T-helper 17 cell (primary cell): ENCODE data around the gene GUCY1A1. TPM values are rescaled to one million over a fixed set of nuclear protein-coding genes. Genes with fewer than 3 reads are reported as not detected.

Experiments
- ATAC-seq: fragments of 150-1000 bp; cut with Tn5 transposase; 2 replicates; pipeline ENCODE4 v1.10.0; 2021; ENCODE audit warnings: mild to moderate bottlenecking, moderate library complexity
- DNase-seq, 3 donors: peaks; one replicate each; pipeline versions ENCODE4 v3.0.0 to v3.0.0-alpha.2; 2020 to 2021
- H3K9me3 ChIP-seq: one replicate; pipeline ENCODE4 v1.7.0; 2013; ENCODE audit warnings: low read length, mild to moderate bottlenecking; ENCODE audit not compliant: control insufficient read depth, poor library complexity, severe bottlenecking
- H3K27ac Mint-ChIP-seq: one replicate; pipeline ENCODE4 v1.8.0; 2022; ENCODE audit warnings: mild to moderate bottlenecking, moderate library complexity, mixed read lengths
- H3K27me3 Mint-ChIP-seq: one replicate; pipeline ENCODE4 v1.8.0; 2022; ENCODE audit warnings: mixed read lengths
- H3K36me3 Mint-ChIP-seq: one replicate; pipeline ENCODE4 v1.8.0; 2022; ENCODE audit warnings: low read depth, mixed read lengths
- H3K4me1 Mint-ChIP-seq: one replicate; pipeline ENCODE4 v1.8.0; 2022; ENCODE audit warnings: mild to moderate bottlenecking, mixed read lengths
- H3K4me3 Mint-ChIP-seq: one replicate; pipeline ENCODE4 v1.8.0; 2022; ENCODE audit warnings: mild to moderate bottlenecking, moderate library complexity, mixed read lengths
- total RNA-seq, 4 donors: library from RNA in 2 of 4; stranded (reverse) in 2 of 4; gene quantifications; one replicate each; pipeline ENCODE4 v1.2.3 and lab custom pipeline; 2022 to 2026

GUCY1A1 gene
- total RNA-seq (10 to 100 TPM in 1 of 2 donors, under 1 TPM in 1; 0.85 to 14.1 TPM), total RNA-seq (lab: John Stamatoyannopoulos, UW) (0 to 0.35 reads per million in 2 donors)

GRCh38 chr4:155666344-155667221 is at the start of gene GUCY1A1:
Gene GUCY1A1 (plus strand): TSS chr4:155666848. CDS start chr4:155696868, 30,020 bp downstream.
- peaks cover 3% of the 10 kb centered on the region for H3K36me3 Mint-ChIP-seq
- no peaks in the 10 kb centered on the region for H3K9me3 ChIP-seq
- no peak for DNase-seq
- peak within 1 kb of the TSS; percentile 84 for H3K4me3 Mint-ChIP-seq
- ATAC-seq, result no peak
- no peak within 1 kb of the TSS for H3K27ac Mint-ChIP-seq
- H3K27me3 Mint-ChIP-seq, result peaks cover 59% of the 10 kb centered on the region
- H3K4me1 Mint-ChIP-seq, result peaks cover 7% of the 10 kb centered on the region

- Mint-ChIP-seq H3K27ac (no peak overlapping the region), H3K4me3 (no peak overlapping the region), H3K4me1 (no peaks in the 10 kb centered on the region), H3K27me3 (peaks cover 14% of the 10 kb centered on the region), H3K36me3 (no peaks in the 10 kb centered on the region)
- DNase-seq, result no peak
- no peaks in the 10 kb centered on the region for H3K9me3 ChIP-seq
- no peak for ATAC-seq
Measured at GRCh38 chr4:155617296-155617695, 49.4 kb upstream of the GUCY1A1 start.

- no peaks in the 10 kb centered on the region for H3K36me3 Mint-ChIP-seq
- H3K4me1 Mint-ChIP-seq, result no peaks in the 10 kb centered on the region
- no peak overlapping the region for H3K27ac Mint-ChIP-seq
- ATAC-seq (no peak), DNase-seq (no peak)
- H3K9me3 ChIP-seq, result no peaks in the 10 kb centered on the region
- H3K4me3 Mint-ChIP-seq, result no peak overlapping the region
- H3K27me3 Mint-ChIP-seq, result peaks cover 13% of the 10 kb centered on the region
Measured at GRCh38 chr4:155618183-155618838, 48.3 kb upstream of the GUCY1A1 start.

GRCh38 chr4:155620637-155621036 is 46.0 kb upstream of the GUCY1A1 start:
- Mint-ChIP-seq H3K27me3 (peaks cover 6% of the 10 kb centered on the region), H3K27ac (no peak overlapping the region), H3K4me1 (no peaks in the 10 kb centered on the region), H3K4me3 (no peak overlapping the region), H3K36me3 (no peaks in the 10 kb centered on the region)
- DNase-seq (no peak), ATAC-seq (no peak)
- no peaks in the 10 kb centered on the region for H3K9me3 ChIP-seq

GRCh38 chr4:155624478-155624877 is 42.2 kb upstream of the GUCY1A1 start:
- no peaks in the 10 kb centered on the region for H3K9me3 ChIP-seq
- H3K4me3 Mint-ChIP-seq, result no peak overlapping the region
- DNase-seq (no peak), ATAC-seq (no peak)
- H3K36me3 Mint-ChIP-seq, result no peaks in the 10 kb centered on the region
- H3K27me3 Mint-ChIP-seq, result no peaks in the 10 kb centered on the region
- no peak overlapping the region for H3K27ac Mint-ChIP-seq
- no peaks in the 10 kb centered on the region for H3K4me1 Mint-ChIP-seq

- H3K27me3 Mint-ChIP-seq, result no peaks in the 10 kb centered on the region
- no peak overlapping the region for H3K4me3 Mint-ChIP-seq
- no peak overlapping the region for H3K27ac Mint-ChIP-seq
- H3K4me1 Mint-ChIP-seq, result no peaks in the 10 kb centered on the region
- no peaks in the 10 kb centered on the region for H3K36me3 Mint-ChIP-seq
- DNase-seq (no peak), ATAC-seq (no peak)
- H3K9me3 ChIP-seq, result no peaks in the 10 kb centered on the region
Measured at GRCh38 chr4:155626561-155626960, 40.1 kb upstream of the GUCY1A1 start.

GRCh38 chr4:155629183-155629825 is 37.3 kb upstream of the GUCY1A1 start:
- DNase-seq, result no peak
- no peak overlapping the region for H3K4me3 Mint-ChIP-seq
- no peaks in the 10 kb centered on the region for H3K4me1 Mint-ChIP-seq
- no peaks in the 10 kb centered on the region for H3K27me3 Mint-ChIP-seq
- no peaks in the 10 kb centered on the region for H3K36me3 Mint-ChIP-seq
- no peak overlapping the region for H3K27ac Mint-ChIP-seq
- H3K9me3 ChIP-seq, result no peaks in the 10 kb centered on the region
- ATAC-seq, result no peak

GRCh38 chr4:155629956-155630355 is 36.7 kb upstream of the GUCY1A1 start:
- Mint-ChIP-seq H3K36me3 (peaks cover 2% of the 10 kb centered on the region), H3K4me3 (no peak overlapping the region), H3K4me1 (no peaks in the 10 kb centered on the region), H3K27ac (no peak overlapping the region), H3K27me3 (no peaks in the 10 kb centered on the region)
- ATAC-seq (no peak), DNase-seq (no peak)
- no peaks in the 10 kb centered on the region for H3K9me3 ChIP-seq

GRCh38 chr4:155632310-155632840 is 34.3 kb upstream of the GUCY1A1 start:
- DNase-seq, result no peak
- no peak for ATAC-seq
- Mint-ChIP-seq H3K27me3 (no peaks in the 10 kb centered on the region), H3K4me1 (no peaks in the 10 kb centered on the region), H3K27ac (no peak overlapping the region), H3K4me3 (no peak overlapping the region), H3K36me3 (peaks cover 2% of the 10 kb centered on the region)
- no peaks in the 10 kb centered on the region for H3K9me3 ChIP-seq

- H3K27ac Mint-ChIP-seq, result no peak overlapping the region
- no peak overlapping the region for H3K4me3 Mint-ChIP-seq
- peaks cover 2% of the 10 kb centered on the region for H3K36me3 Mint-ChIP-seq
- peaks cover 7% of the 10 kb centered on the region for H3K27me3 Mint-ChIP-seq
- DNase-seq, result no peak
- no peaks in the 10 kb centered on the region for H3K9me3 ChIP-seq
- no peak for ATAC-seq
- no peaks in the 10 kb centered on the region for H3K4me1 Mint-ChIP-seq
Measured at GRCh38 chr4:155638195-155638965, 28.3 kb upstream of the GUCY1A1 start.

- ATAC-seq, result no peak
- H3K9me3 ChIP-seq, result no peaks in the 10 kb centered on the region
- H3K4me1 Mint-ChIP-seq, result no peaks in the 10 kb centered on the region
- H3K27ac Mint-ChIP-seq, result no peak overlapping the region
- DNase-seq, result no peak
- H3K27me3 Mint-ChIP-seq, result peaks cover 7% of the 10 kb centered on the region
- H3K36me3 Mint-ChIP-seq, result no peaks in the 10 kb centered on the region
- no peak overlapping the region for H3K4me3 Mint-ChIP-seq
Measured at GRCh38 chr4:155639704-155640523, 26.7 kb upstream of the GUCY1A1 start.

GRCh38 chr4:155640751-155641150 is 25.9 kb upstream of the GUCY1A1 start:
- Mint-ChIP-seq H3K36me3 (no peaks in the 10 kb centered on the region), H3K27ac (no peak overlapping the region), H3K4me3 (no peak overlapping the region), H3K27me3 (peaks cover 7% of the 10 kb centered on the region), H3K4me1 (no peaks in the 10 kb centered on the region)
- DNase-seq (no peak), ATAC-seq (no peak)
- no peaks in the 10 kb centered on the region for H3K9me3 ChIP-seq
